Cardiac fibroblast (primary cell): ENCODE data around the gene STX16.

Experiments
- DNase-seq, 2 donors: peaks; one replicate each; pipeline versions ENCODE4 v3.0.0 to v3.0.0-alpha.2; 2010; ENCODE audit warnings: low read depth in 2 of 2
- H3K4me3 ChIP-seq, 2 donors: replicated peaks in 1 of 2; 1 replicate in 1 of 2; 2 replicates in 1 of 2; pipeline ENCODE4 v1.5.1; 2011; ENCODE audit warnings: low read depth in 2 of 2, low read length in 2 of 2, mild to moderate bottlenecking in 2 of 2, moderate library complexity in 1 of 2
- CTCF ChIP-seq: IDR thresholded peaks from one replicate; pipeline ENCODE4 v1.5.1; 2011; ENCODE audit warnings: low read depth, mild to moderate bottlenecking, low read length, inconsistent platforms

STX16 gene

GRCh38 chr20:58624687-58625086 is 26.4 kb upstream of the STX16 start:
- TF ChIP-seq CTCF = no peak
- H3K4me3 ChIP-seq = no peak overlapping the region
- DNase-seq = no peak

GRCh38 chr20:58625585-58625984 is 25.5 kb upstream of the STX16 start:
- no peak for TF ChIP-seq CTCF
- no peak for DNase-seq
- no peak overlapping the region for H3K4me3 ChIP-seq

- no peak for DNase-seq
- no peak for TF ChIP-seq CTCF
- no peak overlapping the region for H3K4me3 ChIP-seq
Measured at GRCh38 chr20:58626051-58626450, 25.0 kb upstream of the STX16 start.

GRCh38 chr20:58627212-58628072 is 23.6 kb upstream of the STX16 start:
- no peak for TF ChIP-seq CTCF
- no peak for DNase-seq
- H3K4me3 ChIP-seq = no peak overlapping the region

GRCh38 chr20:58628491-58629214 is 22.4 kb upstream of the STX16 start:
- no peak for DNase-seq

GRCh38 chr20:58629215-58629580 is 21.9 kb upstream of the STX16 start:
- no peak overlapping the region for H3K4me3 ChIP-seq
- no peak for TF ChIP-seq CTCF
- no peak for DNase-seq

More at GRCh38 chr20:58628491-58629214, 22.4 kb upstream of the STX16 start:
- no peak for TF ChIP-seq CTCF
- H3K4me3 ChIP-seq = no peak overlapping the region
